Liver (tissue), 3 donors: ENCODE data around the gene CTSV.
"Not testable (repeated sequence)": the region's sequence is repeated elsewhere in the genome, so short reads cannot be mapped to it uniquely, and the experiment has no call there.

Source experiments
- CTCF ChIP-seq: fragments of 150-350 bp; IDR thresholded peaks from 2 replicates; pipeline ENCODE4 v1.5.1; 2017; ENCODE audit warnings: improper control_type of control experiment, low read depth, low read length; ENCODE audit not compliant: missing input control
- RAD21 ChIP-seq, 2 donors: IDR thresholded peaks; 2 replicates each; pipeline ENCODE4 v1.6.1; 2016; ENCODE audit warnings: antibody characterized with exemption in 2 of 2, mild to moderate bottlenecking in 2 of 2
- SP1 ChIP-seq: IDR thresholded peaks from 2 replicates; pipeline ENCODE4 v1.6.1; 2018; ENCODE audit warnings: antibody characterized with exemption, mild to moderate bottlenecking
- TAF1 ChIP-seq: conservative IDR thresholded peaks from 2 replicates; pipeline ENCODE4 v1.6.1; 2016; ENCODE audit warnings: antibody characterized with exemption, mild to moderate bottlenecking
- YY1 ChIP-seq: IDR thresholded peaks from 2 replicates; pipeline ENCODE4 v1.6.1; 2016; ENCODE audit warnings: antibody characterized with exemption, mild to moderate bottlenecking
- ZBTB33 ChIP-seq: IDR thresholded peaks from 2 replicates; pipeline ENCODE4 v1.6.1; 2016; ENCODE audit warnings: antibody characterized with exemption
- TF ChIP-seq, protein P1 (sequence below): IDR thresholded peaks from 2 replicates; pipeline ENCODE4 v1.6.1; 2016; ENCODE audit warnings: antibody characterized with exemption, mild to moderate bottlenecking
- donor health status: healthy.
- donor health status: healthy.

GRCh38 chr9:96994531-96995016 is 44.4 kb downstream of the CTSV start:
- TF ChIP-seq TAF1; RAD21 (IDR thresholded peaks at IDR 0.05); CTCF; YY1; SP1; ZBTB33: not testable (repeated sequence)
- TF ChIP-seq, protein P1, sequence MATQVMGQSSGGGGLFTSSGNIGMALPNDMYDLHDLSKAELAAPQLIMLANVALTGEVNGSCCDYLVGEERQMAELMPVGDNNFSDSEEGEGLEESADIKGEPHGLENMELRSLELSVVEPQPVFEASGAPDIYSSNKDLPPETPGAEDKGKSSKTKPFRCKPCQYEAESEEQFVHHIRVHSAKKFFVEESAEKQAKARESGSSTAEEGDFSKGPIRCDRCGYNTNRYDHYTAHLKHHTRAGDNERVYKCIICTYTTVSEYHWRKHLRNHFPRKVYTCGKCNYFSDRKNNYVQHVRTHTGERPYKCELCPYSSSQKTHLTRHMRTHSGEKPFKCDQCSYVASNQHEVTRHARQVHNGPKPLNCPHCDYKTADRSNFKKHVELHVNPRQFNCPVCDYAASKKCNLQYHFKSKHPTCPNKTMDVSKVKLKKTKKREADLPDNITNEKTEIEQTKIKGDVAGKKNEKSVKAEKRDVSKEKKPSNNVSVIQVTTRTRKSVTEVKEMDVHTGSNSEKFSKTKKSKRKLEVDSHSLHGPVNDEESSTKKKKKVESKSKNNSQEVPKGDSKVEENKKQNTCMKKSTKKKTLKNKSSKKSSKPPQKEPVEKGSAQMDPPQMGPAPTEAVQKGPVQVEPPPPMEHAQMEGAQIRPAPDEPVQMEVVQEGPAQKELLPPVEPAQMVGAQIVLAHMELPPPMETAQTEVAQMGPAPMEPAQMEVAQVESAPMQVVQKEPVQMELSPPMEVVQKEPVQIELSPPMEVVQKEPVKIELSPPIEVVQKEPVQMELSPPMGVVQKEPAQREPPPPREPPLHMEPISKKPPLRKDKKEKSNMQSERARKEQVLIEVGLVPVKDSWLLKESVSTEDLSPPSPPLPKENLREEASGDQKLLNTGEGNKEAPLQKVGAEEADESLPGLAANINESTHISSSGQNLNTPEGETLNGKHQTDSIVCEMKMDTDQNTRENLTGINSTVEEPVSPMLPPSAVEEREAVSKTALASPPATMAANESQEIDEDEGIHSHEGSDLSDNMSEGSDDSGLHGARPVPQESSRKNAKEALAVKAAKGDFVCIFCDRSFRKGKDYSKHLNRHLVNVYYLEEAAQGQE, result not testable (repeated sequence)
